ENCODE measurements around the gene SPG11. TPM values are rescaled to one million over a fixed set of nuclear protein-coding genes. Genes with fewer than 3 reads are reported as not detected.
A peak's percentile ranks its signal among the peaks of the same experiment; 100 is the strongest.

SPG11 gene
- total and polyA plus RNA-seq, 9 of the 15 experiments (the other 6 are each of a cell fraction or from before 2014, with no cell fraction given): 23.3 to 71.2 (median 45.6) TPM

GRCh38 chr15:44536302-44536961 is 127.0 kb downstream of the SPG11 start (continued):
- TF ChIP-seq ARID4B (CRISPR knock-in tag; IDR thresholded peaks at IDR 0.05): no peak
- no peak for TF ChIP-seq ETV6 (IDR thresholded peaks at IDR 0.05; ENCODE audit: borderline replicate concordance in 1 of 2, low read depth in 2 of 2, low read length in 1 of 2)
- TF ChIP-seq ETV6 (CRISPR knock-in tag; IDR thresholded peaks at IDR 0.05; ENCODE audit: borderline replicate concordance): no peak
- TF ChIP-seq ZNF282 (CRISPR knock-in tag; IDR thresholded peaks at IDR 0.05): no peak
- TF ChIP-seq NEUROD1 (IDR thresholded peaks at IDR 0.05; ENCODE audit: borderline replicate concordance, low read depth, low read length, partially characterized antibody): no peak
- TF ChIP-seq ZNF165 (CRISPR knock-in tag; IDR thresholded peaks at IDR 0.05; ENCODE audit: borderline replicate concordance): 0 out of 2 replicates have a peak, but pooled peaks have one; percentile 11
- no peak for TF ChIP-seq CC2D1A (IDR thresholded peaks at IDR 0.05)
- TF ChIP-seq CHCHD3 (CRISPR knock-in tag; IDR thresholded peaks at IDR 0.05): no peak
- peak; percentile 29 for TF ChIP-seq TCF3 (CRISPR knock-in tag; IDR thresholded peaks at IDR 0.05)
- TF ChIP-seq, protein P1, sequence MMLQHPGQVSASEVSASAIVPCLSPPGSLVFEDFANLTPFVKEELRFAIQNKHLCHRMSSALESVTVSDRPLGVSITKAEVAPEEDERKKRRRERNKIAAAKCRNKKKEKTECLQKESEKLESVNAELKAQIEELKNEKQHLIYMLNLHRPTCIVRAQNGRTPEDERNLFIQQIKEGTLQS (IDR thresholded peaks at IDR 0.05): no peak
- TF ChIP-seq, protein P1 (CRISPR knock-in tag; conservative IDR thresholded peaks at IDR 0.05): 0 out of 2 replicates have a peak, but pooled peaks have one; percentile 64
- TF ChIP-seq, protein P2, sequence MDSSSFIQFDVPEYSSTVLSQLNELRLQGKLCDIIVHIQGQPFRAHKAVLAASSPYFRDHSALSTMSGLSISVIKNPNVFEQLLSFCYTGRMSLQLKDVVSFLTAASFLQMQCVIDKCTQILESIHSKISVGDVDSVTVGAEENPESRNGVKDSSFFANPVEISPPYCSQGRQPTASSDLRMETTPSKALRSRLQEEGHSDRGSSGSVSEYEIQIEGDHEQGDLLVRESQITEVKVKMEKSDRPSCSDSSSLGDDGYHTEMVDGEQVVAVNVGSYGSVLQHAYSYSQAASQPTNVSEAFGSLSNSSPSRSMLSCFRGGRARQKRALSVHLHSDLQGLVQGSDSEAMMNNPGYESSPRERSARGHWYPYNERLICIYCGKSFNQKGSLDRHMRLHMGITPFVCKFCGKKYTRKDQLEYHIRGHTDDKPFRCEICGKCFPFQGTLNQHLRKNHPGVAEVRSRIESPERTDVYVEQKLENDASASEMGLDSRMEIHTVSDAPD (CRISPR knock-in tag; IDR thresholded peaks at IDR 0.05): no peak
- TF ChIP-seq E2F1 (CRISPR knock-in tag; IDR thresholded peaks at IDR 0.05): peak; percentile 23
- TF ChIP-seq ASH1L (IDR thresholded peaks at IDR 0.05; ENCODE audit: borderline replicate concordance, low read depth, partially characterized antibody): no peak
- TF ChIP-seq JUND (IDR thresholded peaks at IDR 0.05; ENCODE audit: borderline replicate concordance, low read depth, low read length): no peak
- TF ChIP-seq JUND (tag; IDR thresholded peaks at IDR 0.05; ENCODE audit: borderline replicate concordance, low read depth, low read length): no peak
- peak; percentile 45; the same call in 1 of the 2 replicates for TF ChIP-seq SIN3B (IDR thresholded peaks at IDR 0.05; ENCODE audit: low read depth)
- no peak for TF ChIP-seq KHSRP (IDR thresholded peaks at IDR 0.05)

Measured in K562 (cell line).